Femur (tissue), 1 donor: Measurements from ENCODE around the gene MAP2K3.

Experiments used
- DNase-seq: peaks from one replicate; pipeline ENCODE4 v3.0.0-alpha.2; 2017

MAP2K3 gene

DNA sequence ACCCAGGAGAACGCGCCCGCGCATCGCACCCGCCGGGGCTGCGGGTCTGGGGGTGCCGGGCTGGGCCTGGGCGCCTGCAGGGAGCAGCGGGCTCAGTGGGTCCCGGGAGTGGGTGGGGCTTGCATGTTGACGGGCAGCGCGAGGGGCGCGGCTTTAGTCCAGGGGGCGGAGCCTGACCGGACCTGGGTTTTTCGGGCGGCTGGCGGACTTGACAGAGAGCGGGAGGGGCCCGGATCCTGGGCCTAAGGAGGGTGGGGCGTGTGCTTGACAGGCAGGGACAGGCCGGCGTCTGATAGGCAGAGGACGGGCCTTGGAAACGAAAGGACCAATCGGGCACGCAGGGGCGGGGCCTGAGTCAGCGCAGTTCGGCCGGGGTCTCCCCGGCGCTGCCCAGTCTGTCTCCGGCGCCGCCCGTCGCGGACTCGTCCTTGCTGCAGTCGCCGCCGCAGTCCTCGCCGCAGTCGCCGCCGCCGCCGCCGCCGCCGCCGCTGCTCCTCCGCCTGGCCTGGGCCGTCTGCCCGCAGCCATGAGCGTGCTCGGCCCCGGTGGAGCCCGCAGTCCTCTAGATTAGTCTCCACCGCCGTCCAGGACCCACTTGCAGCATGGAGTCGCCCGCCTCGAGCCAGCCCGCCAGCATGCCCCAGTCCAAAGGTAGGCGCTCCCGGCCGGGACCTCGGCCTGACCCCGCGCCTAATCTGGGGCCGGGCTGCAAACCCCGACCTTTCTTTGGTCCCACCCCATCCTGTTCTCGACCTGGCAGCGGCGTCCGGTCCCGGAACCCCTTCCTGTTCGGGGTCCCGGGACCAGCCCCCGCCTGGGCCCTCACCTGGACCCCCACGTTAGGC is at the start of gene MAP2K3:
TSS of gene MAP2K3 (plus strand) at position 393 of the 845 bp plus-strand sequence. CDS start at position 603, 210 bp downstream.
- DNase-seq: peak; percentile 99

GRCh38 chr17:21235921-21236320 is 48.6 kb upstream of the MAP2K3 start:
- no peak for DNase-seq

GRCh38 chr17:21239680-21240368 is 44.7 kb upstream of the MAP2K3 start:
- no peak for DNase-seq

DNA sequence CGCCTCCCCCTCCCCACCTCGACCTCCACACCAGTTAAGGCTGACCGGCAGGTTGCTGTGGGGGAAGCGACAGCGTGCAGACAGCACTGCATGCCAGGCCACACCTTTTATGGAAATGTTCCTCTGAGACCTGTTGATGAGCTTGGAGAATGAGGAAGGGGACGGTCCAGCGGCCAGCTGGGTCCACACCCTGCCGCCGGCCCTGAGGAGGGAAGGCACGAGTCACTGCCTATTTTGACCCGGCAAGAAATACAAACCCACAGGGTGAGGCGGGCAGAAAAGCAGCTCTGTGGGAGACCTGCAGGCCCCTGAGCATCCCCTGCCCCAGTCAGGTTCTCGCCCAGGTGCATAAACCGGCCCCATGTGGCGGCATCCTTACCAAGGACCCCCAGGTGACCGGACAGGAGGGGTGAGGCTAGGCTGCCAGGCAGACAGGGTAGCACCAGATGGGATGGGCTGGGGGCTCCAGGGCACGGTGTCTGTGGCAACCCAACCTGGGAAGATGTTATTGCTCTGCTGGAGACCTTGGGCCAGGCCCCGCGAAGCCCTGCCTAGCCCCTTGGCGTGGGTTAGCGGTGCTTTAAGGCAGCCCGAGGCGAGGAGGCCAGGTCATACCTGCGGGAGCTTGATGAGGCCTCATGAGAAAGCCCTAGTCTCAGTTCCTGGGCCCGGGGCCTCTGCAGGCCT is 44.0 kb upstream of the MAP2K3 start:
- no peak for DNase-seq

DNA sequence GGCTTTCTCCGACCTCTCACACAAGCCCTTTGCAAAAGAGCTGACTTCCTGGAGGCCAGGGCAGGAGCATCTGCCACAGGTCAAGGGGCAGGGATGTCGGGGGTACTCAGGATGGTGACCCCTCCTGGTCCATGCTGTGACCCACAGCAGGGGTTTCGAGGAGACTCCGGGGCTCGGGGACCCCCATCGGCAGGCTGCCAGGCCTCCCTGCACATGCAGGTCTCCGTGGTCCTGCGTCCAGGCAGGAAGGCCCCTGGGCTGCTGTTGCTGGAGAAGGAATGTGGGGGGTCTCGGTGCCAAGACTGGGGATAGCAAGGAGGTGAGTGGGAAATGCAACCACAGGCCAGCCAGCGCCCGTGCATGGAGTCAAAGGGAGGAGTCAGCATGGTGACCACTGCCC is 42.9 kb upstream of the MAP2K3 start:
- DNase-seq: no peak

GRCh38 chr17:21242026-21242697 is 42.3 kb upstream of the MAP2K3 start:
- DNase-seq: no peak

GRCh38 chr17:21242780-21243515 is 41.6 kb upstream of the MAP2K3 start:
- DNase-seq: no peak

- no peak for DNase-seq
These were observed 40.8 kb upstream of the MAP2K3 start for GRCh38 chr17:21243516-21244303.

- no peak for DNase-seq
These were observed 38.8 kb upstream of the MAP2K3 start for GRCh38 chr17:21245639-21246084.

- no peak for DNase-seq
These were observed 37.8 kb upstream of the MAP2K3 start for GRCh38 chr17:21246698-21247097.

DNA sequence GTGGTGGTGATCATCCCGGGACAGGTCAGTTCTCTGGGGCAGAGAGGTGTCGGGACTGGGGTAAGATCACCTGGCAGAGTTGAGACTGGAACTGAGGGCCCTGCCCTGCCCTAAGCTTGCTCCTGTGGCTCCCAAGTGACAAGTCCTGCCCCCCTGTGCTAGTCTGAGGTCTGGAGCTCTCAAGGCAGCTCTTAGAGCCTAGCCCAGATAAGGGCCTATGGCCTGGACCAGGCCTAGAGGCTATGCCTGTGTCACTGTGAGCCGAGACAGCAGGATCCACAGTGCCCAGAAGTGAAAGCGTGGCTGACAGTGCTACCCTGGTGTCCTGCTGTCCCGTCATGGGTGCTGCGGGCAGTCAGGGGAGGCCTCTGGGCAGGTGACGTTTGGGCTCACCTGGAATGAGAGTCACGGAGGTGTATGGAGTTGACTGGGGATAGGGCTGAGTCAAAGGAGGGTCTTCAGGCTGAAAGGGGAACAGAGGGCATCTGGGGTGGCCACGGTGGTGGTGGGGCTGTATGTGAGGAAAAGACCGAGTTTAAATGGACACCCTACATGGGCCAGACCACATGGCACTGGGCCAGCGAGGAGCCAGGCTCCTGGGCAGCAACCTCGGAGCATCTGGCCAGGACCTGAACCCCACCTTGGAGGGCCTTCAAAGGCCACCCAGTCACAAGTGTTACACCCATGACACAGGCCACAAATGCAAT is 36.8 kb upstream of the MAP2K3 start:
- DNase-seq: no peak

DNA sequence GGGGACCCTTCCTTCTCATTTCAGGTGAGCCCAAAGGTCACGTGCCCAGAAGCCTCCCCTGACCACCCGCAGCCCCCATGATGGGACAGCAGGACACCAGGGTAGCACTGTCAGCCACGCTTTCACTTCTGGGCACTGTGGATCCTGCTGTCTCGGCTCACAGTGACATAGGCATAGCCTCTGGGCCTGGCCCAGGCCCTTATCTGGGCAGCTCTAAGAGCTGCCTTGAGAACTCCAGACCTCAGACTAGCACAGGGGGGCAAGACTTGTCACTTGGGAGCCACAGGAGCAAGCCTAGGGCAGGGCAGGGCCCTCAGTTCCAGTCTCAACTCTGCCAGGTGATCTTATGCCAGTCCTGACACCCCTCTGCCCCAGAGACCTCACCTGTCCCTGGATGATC is 36.0 kb upstream of the MAP2K3 start:
- DNase-seq: no peak

- DNase-seq: no peak
These were observed 35.3 kb upstream of the MAP2K3 start for GRCh38 chr17:21249086-21249795.

DNA sequence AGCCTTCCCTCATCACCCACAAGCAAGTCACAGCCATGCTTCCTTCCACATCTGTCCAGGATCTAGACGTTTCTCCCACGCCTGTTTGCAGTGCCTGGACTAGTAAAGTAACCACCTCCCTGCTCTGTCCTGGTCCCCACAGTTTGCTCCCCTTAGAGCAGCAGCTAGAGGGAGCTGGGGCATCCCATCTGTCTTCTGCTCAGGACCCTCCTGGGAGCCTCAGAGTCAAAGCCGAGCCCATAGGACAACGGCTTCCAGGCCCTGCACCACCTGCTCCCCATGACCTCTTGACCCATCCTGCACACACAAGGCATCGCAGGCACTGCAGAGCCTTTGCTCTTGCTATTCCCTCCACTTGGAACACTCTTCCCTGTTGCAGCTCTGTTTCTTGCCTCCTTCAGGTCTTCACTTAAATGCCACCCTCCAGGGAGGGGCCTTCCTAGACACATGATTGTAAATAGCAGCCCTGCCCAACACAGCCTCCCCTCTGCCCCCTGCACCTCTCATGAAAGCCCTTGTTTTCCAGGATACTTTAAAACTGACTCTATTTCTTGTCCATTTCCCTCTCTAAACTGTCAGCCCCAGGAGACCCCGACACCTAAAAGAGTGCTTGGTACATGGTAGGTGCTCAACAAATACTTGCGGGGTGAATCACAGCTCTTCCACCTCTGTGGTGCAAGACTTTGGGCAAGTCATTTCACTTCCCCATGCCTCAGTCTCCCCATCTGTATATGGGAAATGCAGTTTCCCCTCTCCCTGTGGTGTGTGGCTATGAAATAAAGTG is 34.4 kb upstream of the MAP2K3 start:
- DNase-seq: no peak

DNA sequence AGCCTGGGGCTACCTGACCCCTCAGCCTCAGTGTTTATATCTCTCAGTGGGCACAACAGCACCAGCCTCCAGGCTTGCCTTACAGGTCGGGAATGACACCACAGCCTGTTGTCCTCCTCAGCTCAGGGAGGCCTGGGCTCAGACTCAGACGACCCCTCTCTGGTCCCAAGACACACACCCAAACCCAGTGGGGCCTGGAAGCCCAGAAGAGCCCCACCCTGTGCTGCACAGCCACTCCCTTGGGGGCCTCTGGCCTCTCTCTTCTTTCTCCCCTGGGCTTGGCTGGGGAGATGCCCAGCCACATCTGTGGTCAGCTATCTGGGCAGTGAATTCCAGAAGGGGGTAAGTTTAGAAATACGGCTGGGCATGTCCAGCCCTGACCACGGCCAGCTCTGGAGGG is 33.7 kb upstream of the MAP2K3 start:
- no peak for DNase-seq

GRCh38 chr17:21251337-21252010 is 33.0 kb upstream of the MAP2K3 start:
- DNase-seq: no peak

GRCh38 chr17:21252289-21252795 is 32.2 kb upstream of the MAP2K3 start:
- no peak for DNase-seq
